HG03139 (cell line): ENCODE data around the gene PRKAR2B.

Source experiments
- ATAC-seq: cut with Tn5 transposase; IDR thresholded peaks from one replicate; pipeline ENCODE4 v1.9.1; 2021; ENCODE audit not compliant: unreplicated experiment

PRKAR2B gene

GRCh38 chr7:107173691-107174406 lies 129.3 kb downstream of the PRKAR2B start:
- peak; percentile 48 for ATAC-seq

- ATAC-seq = no peak
These were observed 135.0 kb downstream of the PRKAR2B start for GRCh38 chr7:107179326-107180164.

- no peak for ATAC-seq
These were observed 135.9 kb downstream of the PRKAR2B start for GRCh38 chr7:107180378-107180777.

GRCh38 chr7:107181172-107181571 lies 136.7 kb downstream of the PRKAR2B start:
- no peak for ATAC-seq

GRCh38 chr7:107185716-107186115 lies 141.2 kb downstream of the PRKAR2B start:
- ATAC-seq = no peak

GRCh38 chr7:107186240-107186639 lies 141.7 kb downstream of the PRKAR2B start:
- no peak for ATAC-seq

GRCh38 chr7:107187774-107188173 lies 143.3 kb downstream of the PRKAR2B start:
- no peak for ATAC-seq

- no peak for ATAC-seq
These were observed 145.6 kb downstream of the PRKAR2B start for GRCh38 chr7:107190090-107190489.

GRCh38 chr7:107194052-107194451 lies 149.5 kb downstream of the PRKAR2B start:
- ATAC-seq = no peak

- no peak for ATAC-seq
These were observed 152.5 kb downstream of the PRKAR2B start for GRCh38 chr7:107196834-107197610.

- ATAC-seq = no peak
These were observed 157.4 kb downstream of the PRKAR2B start for GRCh38 chr7:107201795-107202450.

GRCh38 chr7:107203607-107204006 lies 159.1 kb downstream of the PRKAR2B start:
- no peak for ATAC-seq

GRCh38 chr7:107206136-107206535 lies 161.6 kb downstream of the PRKAR2B start:
- ATAC-seq = no peak

GRCh38 chr7:107206706-107207105 lies 162.2 kb downstream of the PRKAR2B start:
- no peak for ATAC-seq

- no peak for ATAC-seq
These were observed 163.0 kb downstream of the PRKAR2B start for GRCh38 chr7:107207459-107207858.

GRCh38 chr7:107208024-107208521 lies 163.6 kb downstream of the PRKAR2B start:
- ATAC-seq = no peak

GRCh38 chr7:107208563-107208962 lies 164.1 kb downstream of the PRKAR2B start:
- no peak for ATAC-seq

- no peak for ATAC-seq
These were observed 165.1 kb downstream of the PRKAR2B start for GRCh38 chr7:107209565-107209964.

GRCh38 chr7:107210400-107210799 lies 165.9 kb downstream of the PRKAR2B start:
- no peak for ATAC-seq
